Body of pancreas (tissue), 4 donors: Measurements from ENCODE around the gene PLA2G4D.

Experiments used
- POLR2A ChIP-seq, 3 donors: fragments of 450-650 bp; IDR thresholded peaks; one replicate each; pipeline ENCODE4 v1.6.1; 2016; ENCODE audit warnings: antibody characterized with exemption in 3 of 3, mild to moderate bottlenecking in 2 of 3
- TF ChIP-seq, protein P1 (sequence below), 7 experiments: fragments of 450-650 bp in 4 of 7; fragments of 200-600 bp in 3 of 7; sonication (generic) in 3 of 7; IDR thresholded peaks; one replicate each; pipeline ENCODE4 v1.5.1; 2016 to 2019; ENCODE audit warnings: antibody characterized with exemption in 7 of 7

DNA sequence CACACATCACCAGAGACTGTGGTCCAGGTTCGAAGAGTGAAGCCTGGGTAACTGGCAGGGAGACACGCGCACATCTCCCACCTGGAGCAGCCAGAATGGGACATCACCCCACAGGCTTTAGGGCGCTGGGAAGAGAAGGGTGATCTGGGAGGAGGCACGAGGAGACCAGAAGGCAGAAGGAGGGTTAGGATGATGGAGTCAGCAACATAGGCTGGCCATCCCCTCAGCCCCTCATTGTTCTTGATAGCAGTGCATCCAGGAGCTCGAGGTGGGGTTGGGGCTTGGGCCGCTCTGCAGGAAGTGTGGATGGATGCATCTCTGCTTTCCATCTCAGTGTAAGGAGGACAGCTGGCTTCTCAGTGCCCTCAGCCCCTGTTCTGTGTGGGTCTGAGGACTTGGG lies 46.9 kb upstream of the PLA2G4D start:
- TF ChIP-seq, protein P1, sequence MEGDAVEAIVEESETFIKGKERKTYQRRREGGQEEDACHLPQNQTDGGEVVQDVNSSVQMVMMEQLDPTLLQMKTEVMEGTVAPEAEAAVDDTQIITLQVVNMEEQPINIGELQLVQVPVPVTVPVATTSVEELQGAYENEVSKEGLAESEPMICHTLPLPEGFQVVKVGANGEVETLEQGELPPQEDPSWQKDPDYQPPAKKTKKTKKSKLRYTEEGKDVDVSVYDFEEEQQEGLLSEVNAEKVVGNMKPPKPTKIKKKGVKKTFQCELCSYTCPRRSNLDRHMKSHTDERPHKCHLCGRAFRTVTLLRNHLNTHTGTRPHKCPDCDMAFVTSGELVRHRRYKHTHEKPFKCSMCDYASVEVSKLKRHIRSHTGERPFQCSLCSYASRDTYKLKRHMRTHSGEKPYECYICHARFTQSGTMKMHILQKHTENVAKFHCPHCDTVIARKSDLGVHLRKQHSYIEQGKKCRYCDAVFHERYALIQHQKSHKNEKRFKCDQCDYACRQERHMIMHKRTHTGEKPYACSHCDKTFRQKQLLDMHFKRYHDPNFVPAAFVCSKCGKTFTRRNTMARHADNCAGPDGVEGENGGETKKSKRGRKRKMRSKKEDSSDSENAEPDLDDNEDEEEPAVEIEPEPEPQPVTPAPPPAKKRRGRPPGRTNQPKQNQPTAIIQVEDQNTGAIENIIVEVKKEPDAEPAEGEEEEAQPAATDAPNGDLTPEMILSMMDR (IDR thresholded peaks at IDR 0.05), result no peak
- TF ChIP-seq POLR2A (IDR thresholded peaks at IDR 0.05), result no peak
